ENCODE data around the gene WSCD1. TPM values are rescaled to one million over a fixed set of nuclear protein-coding genes. Genes with fewer than 3 reads are reported as not detected.

The WSCD1 gene
- total RNA-seq, 1 experiment from 2014 or later = 0.28 TPM

DNA sequence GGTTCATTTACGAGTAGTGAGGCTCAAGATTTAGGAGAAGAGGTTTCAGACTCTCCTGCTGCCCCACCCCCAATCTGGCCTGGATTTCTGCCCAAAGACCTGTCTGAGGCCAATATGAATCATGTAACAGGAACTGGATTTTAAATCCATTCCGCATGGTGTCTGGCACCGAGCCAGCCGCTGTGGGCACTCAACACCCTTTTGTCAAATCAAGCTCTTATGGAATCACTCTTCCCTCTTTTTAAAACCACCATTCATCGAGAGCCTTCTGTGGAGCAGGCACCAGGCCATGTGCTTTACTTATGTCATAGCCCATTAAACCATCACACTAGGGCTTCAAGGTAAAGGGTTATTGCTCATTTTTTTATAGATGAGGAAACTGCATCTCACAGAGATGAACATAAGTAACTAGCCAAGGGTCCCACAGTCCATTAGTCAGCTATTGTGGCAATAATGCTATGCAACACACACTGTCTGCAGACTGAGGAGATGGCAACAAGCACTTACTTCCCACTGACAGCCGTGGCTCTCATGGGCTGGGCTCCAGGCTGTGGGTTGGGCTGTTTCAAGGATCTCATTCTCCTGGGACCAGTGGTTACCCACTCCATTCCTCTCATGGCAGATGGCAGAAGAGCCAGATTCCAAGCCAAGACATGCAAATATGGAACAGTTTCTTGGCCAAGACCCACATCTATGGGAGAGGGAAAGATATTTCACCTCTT is 93.6 kb downstream of the WSCD1 start:
- TF ChIP-seq, protein P1, sequence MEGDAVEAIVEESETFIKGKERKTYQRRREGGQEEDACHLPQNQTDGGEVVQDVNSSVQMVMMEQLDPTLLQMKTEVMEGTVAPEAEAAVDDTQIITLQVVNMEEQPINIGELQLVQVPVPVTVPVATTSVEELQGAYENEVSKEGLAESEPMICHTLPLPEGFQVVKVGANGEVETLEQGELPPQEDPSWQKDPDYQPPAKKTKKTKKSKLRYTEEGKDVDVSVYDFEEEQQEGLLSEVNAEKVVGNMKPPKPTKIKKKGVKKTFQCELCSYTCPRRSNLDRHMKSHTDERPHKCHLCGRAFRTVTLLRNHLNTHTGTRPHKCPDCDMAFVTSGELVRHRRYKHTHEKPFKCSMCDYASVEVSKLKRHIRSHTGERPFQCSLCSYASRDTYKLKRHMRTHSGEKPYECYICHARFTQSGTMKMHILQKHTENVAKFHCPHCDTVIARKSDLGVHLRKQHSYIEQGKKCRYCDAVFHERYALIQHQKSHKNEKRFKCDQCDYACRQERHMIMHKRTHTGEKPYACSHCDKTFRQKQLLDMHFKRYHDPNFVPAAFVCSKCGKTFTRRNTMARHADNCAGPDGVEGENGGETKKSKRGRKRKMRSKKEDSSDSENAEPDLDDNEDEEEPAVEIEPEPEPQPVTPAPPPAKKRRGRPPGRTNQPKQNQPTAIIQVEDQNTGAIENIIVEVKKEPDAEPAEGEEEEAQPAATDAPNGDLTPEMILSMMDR (conservative IDR thresholded peaks at IDR 0.05; ENCODE audit: low read depth, low read length) = no peak
- TF ChIP-seq EZH2 (IDR thresholded peaks at IDR 0.05; ENCODE audit: borderline replicate concordance, low read depth, low read length, poor library complexity, severe bottlenecking) = no peak
- H3K27ac ChIP-seq (ENCODE audit: low read depth, low read length, poor library complexity, severe bottlenecking) = no peak overlapping the region
- ChIA-PET POLR2A (ENCODE audit: low non-redundant PET) (interaction anchor here (0.6 kb wide), 1 partner anchor 87 kb away, joined by 3 read pairs; no protein-coding TSS in a partner anchor), CTCF (no interaction called here)
- H3K4me1 ChIP-seq (ENCODE audit: insufficient read depth, low read length, poor library complexity, severe bottlenecking) = no peaks in the 10 kb centered on the region
- H3K27me3 ChIP-seq (replicated peaks; ENCODE audit: insufficient read depth, low read depth, low read length, poor library complexity) = peaks cover 55% of the 10 kb centered on the region
- no peaks in the 10 kb centered on the region for H3K9me3 ChIP-seq (ENCODE audit: low read depth, low read length, poor library complexity, severe bottlenecking)
- intact Hi-C loops (cut with micrococcal nuclease; ENCODE audit: unreplicated experiment) = no loop called here
- H3K4me3 ChIP-seq (ENCODE audit: low read depth, low read length, poor library complexity, severe bottlenecking) = no peak overlapping the region
- peak; percentile 48 for DNase-seq (ENCODE audit: low spot score)
- BruUV-seq (replicated peaks) = no TSS peak
- H3K36me3 ChIP-seq (ENCODE audit: insufficient read depth, low read length, poor library complexity, severe bottlenecking) = no peaks in the 10 kb centered on the region

DNA sequence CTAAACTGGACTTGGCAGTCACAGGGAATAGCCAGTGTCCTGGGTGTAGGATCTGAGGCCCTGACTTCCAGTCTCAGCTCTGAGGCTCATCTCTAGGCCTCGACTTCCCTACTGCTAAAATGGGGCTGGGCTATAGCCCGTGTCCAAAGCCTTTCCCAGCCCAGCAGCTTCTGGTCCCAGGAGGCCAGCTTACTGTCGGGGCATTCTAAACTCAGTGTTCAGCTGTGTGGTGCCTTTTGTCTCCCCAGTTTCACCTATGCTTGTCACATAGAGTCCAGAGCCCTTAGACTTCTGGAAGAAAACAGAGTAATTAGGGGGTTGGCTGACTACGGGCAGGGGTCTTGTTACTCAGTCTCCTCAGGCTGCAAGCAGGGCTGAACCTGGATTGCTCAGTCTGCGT is 94.8 kb downstream of the WSCD1 start:
- Histone ChIP-seq H3K9me3 (ENCODE audit: low read depth, low read length, poor library complexity, severe bottlenecking) (no peaks in the 10 kb centered on the region), H3K27me3 (replicated peaks; ENCODE audit: insufficient read depth, low read depth, low read length, poor library complexity) (peaks cover 55% of the 10 kb centered on the region), H3K4me3 (ENCODE audit: low read depth, low read length, poor library complexity, severe bottlenecking) (no peak overlapping the region), H3K4me1 (ENCODE audit: insufficient read depth, low read length, poor library complexity, severe bottlenecking) (no peaks in the 10 kb centered on the region), H3K27ac (ENCODE audit: low read depth, low read length, poor library complexity, severe bottlenecking) (no peak overlapping the region), H3K36me3 (ENCODE audit: insufficient read depth, low read length, poor library complexity, severe bottlenecking) (no peaks in the 10 kb centered on the region)
- no peak for TF ChIP-seq EZH2 (IDR thresholded peaks at IDR 0.05; ENCODE audit: borderline replicate concordance, low read depth, low read length, poor library complexity, severe bottlenecking)
- TF ChIP-seq, protein P1 (conservative IDR thresholded peaks at IDR 0.05; ENCODE audit: low read depth, low read length) = no peak
- no peak for DNase-seq (ENCODE audit: low spot score)
- ChIA-PET POLR2A (ENCODE audit: low non-redundant PET) (no interaction called here), CTCF (no interaction called here)
- no TSS peak for BruUV-seq (replicated peaks)
- intact Hi-C loops (cut with micrococcal nuclease; ENCODE audit: unreplicated experiment) = no loop called here

DNA sequence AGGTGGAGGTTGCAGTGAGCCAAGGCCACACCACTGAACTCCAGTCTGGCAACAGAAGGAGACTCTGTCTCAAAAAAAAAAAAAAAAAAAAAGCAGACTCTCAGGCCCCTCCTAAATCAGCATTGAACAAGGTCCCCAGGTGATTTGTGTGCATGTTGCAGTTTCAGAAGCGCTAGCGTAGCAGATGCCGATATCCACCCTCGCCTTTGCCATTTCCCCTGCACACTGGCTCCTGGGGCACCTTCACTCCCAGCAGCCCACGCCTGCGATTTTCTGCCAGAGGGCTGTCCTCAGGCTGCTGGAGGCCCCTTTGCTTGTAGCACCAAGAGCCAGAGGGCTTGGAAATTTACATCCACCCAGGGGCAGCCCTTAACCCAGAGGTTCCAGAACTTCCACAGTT is 95.6 kb downstream of the WSCD1 start:
- no TSS peak for BruUV-seq (replicated peaks)
- Histone ChIP-seq H3K27ac (ENCODE audit: low read depth, low read length, poor library complexity, severe bottlenecking) (no peak overlapping the region), H3K27me3 (replicated peaks; ENCODE audit: insufficient read depth, low read depth, low read length, poor library complexity) (peaks cover 51% of the 10 kb centered on the region), H3K36me3 (ENCODE audit: insufficient read depth, low read length, poor library complexity, severe bottlenecking) (no peaks in the 10 kb centered on the region), H3K4me1 (ENCODE audit: insufficient read depth, low read length, poor library complexity, severe bottlenecking) (no peaks in the 10 kb centered on the region), H3K9me3 (ENCODE audit: low read depth, low read length, poor library complexity, severe bottlenecking) (no peaks in the 10 kb centered on the region), H3K4me3 (ENCODE audit: low read depth, low read length, poor library complexity, severe bottlenecking) (no peak overlapping the region)
- DNase-seq (ENCODE audit: low spot score) = no peak
- POLR2A ChIA-PET (ENCODE audit: low non-redundant PET) = no interaction called here
- TF ChIP-seq, protein P1 (conservative IDR thresholded peaks at IDR 0.05; ENCODE audit: low read depth, low read length) = no peak
- TF ChIP-seq EZH2 (IDR thresholded peaks at IDR 0.05; ENCODE audit: borderline replicate concordance, low read depth, low read length, poor library complexity, severe bottlenecking) = no peak
- intact Hi-C loops (cut with micrococcal nuclease; ENCODE audit: unreplicated experiment) = no loop called here
- CTCF ChIA-PET = no interaction called here
